GM18519 (cell line): ENCODE results near the gene AGPAT3.

Experiments used
- ATAC-seq: cut with Tn5 transposase; IDR thresholded peaks from one replicate; pipeline ENCODE4 v1.9.1; 2021; ENCODE audit warnings: mild to moderate bottlenecking, moderate library complexity; ENCODE audit not compliant: unreplicated experiment, low FRiP score

Gene AGPAT3

DNA sequence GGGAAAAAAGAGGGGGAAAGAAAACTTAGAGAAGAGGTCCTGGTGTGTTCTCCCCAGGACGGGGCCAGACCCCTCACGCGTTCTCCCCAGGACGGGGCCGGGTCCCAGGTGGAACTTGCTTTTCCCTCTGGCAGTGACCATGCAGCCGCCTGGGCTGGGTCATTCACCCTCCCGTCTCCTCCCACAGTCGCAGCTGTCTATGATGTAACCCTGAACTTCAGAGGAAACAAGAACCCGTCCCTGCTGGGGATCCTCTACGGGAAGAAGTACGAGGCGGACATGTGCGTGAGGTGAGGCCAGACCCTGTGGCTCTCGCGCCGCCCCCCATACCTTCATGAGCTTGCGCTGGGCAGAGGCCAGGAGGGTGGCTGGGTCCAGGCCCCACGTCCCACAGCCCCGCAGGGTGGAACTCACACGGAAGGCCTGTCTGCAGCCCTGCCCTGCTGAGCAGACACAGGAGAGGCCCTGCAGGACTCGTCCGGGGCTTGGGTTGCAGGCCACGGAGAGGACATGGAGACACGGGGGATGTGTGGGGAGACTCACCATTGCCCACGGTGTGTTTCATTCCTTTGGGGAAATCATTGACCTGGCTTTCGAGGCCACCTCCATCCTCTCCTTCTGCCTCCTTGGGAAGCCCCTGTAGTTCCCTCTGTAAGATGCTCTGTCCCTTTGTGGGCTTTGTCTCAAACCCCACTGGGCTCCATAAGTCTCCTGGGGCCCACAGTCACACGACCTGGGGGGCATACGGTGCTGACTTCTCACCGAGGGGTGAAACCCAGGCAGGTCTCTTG, 106.4 kb downstream of the AGPAT3 start:
- no peak for ATAC-seq

DNA sequence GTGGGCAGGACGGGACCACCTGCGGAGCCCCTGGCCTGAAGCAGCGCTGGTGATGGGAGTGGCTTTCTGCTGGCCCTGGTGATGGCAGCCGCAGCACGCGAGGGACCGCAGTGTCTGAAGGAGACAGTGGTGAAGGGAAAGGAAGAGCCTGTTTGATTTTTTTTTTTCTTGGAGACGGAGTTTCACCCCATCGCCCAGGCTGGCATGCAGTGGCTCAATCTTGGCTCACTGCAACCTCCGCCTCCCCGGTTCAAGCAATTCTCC, 106.9 kb downstream of the AGPAT3 start:
- no peak for ATAC-seq

DNA sequence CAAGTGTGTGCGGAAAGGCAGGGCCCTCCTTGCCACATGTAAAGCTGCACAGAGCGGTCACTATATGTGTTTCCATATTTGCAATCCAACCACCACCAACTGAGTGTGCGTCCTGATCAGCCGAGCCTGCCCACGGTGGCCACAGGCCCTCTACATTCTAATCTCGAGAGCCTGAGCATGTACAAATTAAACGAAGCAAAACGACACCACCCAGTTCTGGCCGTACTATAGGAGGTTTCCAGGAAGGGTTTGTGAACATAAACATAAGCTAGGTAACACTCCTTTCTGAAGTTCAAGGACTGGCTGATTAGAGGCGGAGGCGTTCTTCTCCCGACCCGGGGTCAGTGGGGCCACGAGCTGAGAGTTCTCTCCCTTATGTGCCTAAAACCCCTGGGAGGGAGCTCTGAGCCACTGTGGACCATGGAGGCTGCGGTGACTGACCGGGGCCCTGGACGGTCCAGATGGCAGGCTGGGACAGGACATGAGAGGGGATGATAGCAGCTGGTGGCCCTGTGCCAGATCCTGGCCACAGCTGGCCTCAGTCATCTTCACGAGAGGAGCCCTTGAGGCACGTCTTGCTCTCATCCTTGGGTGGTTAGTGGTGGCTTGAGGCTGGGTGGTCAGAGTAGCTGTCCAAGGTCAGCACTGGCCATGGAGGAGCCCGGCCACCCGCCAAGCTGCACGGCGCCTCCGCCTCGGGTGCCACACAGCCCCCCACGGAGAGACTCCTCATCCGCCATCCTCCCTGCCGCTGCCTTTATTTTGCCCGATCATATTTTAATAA, 108.0 kb downstream of the AGPAT3 start:
- ATAC-seq = no peak

DNA sequence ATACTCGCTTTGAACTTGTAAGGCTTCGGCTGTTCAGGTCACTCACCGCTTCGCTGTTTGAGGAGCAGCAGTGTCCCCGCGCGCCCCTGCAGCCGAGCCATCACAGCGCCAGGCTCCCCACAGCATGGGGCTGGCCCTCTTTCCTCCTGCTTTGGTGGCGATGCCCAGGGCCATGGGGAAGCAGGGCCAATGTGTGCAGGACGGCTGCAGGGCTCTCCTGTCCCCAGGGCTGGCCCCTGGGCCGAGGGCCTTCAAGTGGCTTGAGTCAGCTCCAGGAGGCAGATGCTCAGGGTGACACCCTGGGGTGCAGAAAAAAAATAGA, 108.6 kb downstream of the AGPAT3 start:
- ATAC-seq = no peak

DNA sequence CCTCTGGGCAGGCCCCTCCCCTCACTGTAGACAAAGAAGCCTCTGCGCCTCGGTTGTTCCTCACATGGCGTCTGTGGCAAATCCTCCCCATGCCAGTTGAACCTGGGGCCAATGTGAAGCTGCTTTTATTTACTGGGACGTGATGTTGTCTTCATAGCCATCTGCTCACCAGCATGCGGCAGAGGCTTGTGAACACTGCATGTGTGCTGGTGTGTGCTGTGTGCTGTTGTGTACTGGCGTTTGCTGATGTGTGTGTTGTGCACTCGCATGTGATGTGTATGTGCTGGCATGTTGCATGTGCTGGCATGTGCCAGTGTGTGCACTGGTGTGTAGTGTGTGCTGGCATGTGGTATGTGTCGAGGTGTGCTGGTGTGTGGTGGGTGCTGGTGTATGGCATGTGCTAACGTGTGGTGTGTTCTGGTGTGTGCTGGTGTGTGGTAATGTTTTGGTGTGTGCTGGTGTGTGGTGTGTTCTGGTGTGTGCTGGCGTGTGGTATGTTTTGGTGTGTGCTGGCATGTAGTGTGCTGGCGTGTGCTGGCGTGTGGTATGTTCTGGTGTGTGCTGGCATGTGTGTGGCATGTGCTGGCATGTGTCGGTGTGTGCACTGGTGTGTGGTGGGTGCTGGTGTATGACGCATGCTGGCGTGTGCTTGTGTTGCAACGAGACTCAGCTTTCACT, 109.9 kb downstream of the AGPAT3 start:
- ATAC-seq = no peak

DNA sequence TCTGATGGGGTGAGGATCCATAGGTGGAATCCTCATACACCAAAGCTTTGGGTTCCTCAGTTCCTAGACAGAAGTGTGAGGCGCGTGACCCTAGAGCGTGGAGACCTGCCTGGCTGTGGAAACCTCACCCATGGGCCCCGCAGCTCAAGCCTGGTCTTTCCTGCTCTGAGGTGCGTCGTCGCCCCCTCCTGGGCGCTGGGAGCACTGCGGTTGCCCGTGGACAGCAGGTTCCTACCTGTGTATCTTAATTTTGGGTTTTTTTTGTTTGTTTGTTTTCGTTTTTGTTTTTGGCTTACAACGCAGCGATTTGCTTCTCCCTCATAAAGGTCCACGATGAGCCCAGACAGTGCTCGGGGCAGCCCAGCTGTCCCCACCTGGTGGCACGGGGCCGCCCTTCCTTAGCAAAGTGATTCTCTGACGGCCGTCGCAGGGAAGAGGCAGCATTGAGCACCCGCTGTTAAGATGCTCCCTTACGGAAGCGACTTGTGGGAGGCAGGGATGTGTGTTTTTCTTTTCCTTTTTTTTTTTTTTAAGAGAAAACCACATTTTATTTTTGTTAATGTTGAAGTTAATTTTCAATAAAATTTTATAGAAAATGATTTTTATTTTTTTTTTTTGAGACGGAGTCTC, 110.6 kb downstream of the AGPAT3 start:
- no peak for ATAC-seq

DNA sequence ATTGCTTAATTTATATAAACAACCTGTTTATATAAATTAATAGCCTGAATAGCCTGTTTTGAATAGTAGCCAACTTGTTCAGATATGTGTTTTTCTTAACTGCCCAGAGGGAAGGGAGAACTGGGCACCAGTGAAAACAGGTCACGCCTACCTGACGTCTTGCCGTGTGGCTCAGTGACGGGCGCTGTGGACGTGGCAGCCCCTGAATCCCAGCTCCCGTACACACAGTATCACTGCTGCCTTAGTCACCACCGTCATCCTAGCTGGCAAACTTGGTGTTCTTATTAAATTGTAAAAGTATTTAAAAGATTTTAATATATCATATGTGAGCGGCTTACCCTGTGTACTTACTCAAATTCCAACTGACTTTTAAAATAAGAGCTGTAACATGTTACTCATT, 111.6 kb downstream of the AGPAT3 start:
- no peak for ATAC-seq

DNA sequence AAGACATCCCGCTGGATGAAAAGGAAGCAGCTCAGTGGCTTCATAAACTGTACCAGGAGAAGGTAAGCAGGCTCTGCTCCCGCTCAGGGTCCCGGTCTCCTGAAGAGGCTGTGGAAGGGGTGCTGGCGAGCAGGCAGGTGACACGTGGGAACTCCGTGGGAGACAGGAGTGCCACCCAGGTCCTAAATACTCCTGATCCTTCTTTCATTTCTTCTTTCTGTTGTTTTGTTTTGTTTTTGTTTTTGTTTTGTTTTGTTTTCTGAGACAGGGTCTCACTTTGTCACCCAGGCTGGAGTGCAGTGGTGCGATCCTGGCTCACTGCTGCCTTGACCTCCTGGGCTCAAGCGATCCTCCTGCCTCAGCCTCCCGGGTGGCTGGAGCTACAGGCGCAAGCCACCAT, 113.0 kb downstream of the AGPAT3 start:
- no peak for ATAC-seq

DNA sequence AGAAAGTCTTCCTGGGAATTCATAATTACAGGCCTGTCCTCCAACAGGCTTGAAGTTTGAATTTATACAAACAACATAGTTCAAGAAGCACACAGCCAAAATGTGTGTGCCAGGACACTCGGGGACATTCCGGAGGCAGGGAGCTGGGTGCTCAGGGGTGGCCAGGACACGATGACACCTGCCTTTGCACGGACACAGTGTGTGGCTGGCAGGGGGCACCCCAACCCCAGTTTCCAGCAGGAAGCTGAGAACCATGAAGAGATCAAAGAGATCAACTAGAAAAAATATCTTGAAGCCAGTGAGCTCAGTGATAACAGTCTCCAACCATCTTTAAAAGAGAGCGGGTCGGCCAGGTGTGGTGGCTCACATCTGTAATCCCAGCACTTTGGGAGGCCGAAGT, 114.6 kb downstream of the AGPAT3 start:
- ATAC-seq = no peak

DNA sequence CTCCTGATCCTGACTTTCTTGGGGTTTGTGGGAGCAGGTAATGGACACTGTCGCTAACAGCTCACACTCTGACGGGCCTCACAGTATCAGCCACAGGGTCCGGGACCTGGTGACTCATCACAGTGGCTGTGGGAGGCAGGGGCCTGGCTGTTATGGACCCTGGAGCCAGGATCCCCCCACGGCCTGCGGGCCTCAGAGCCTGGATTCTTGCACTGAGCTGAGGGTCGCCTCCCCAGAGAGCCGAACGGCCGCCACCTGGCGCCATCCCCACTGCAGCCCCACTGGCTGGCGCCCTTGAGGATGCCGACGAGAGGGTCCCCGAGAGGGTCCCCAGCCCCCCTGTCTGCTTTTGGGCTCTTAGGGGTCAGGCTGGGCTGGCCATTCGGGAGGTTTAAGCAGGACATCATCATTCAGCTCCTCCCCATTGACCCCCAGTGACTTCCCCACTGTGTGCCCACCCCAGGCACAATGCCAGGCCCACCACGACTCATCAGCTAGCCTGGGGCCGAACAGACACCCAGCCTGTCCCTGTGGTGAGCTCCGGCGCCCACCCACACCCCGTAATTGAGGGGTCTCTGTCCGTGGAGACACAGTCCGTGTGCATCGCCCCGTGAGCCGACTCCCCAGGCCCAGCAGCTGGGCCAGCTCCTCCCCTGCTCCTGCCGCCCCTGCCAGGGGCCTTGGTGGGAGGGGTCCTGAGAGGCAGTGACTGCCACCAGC, 116.3 kb downstream of the AGPAT3 start:
- ATAC-seq = no peak

DNA sequence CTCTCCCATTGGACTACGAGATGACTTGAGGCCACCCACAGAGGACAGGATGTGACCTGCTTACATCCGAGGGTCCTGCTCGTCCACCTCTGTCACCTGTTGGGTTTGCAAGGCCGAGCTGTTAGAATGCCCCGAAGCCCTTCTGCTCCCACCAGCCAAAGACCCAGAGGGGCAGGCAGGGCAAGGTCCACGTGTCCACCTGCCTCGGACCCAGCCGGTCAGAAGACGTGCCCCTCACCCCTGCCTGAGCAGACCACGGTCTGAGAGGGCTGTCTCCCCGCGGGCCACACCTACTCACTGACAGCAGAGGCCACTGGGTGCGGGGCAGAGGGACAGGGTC, 116.8 kb downstream of the AGPAT3 start:
- ATAC-seq = no peak

DNA sequence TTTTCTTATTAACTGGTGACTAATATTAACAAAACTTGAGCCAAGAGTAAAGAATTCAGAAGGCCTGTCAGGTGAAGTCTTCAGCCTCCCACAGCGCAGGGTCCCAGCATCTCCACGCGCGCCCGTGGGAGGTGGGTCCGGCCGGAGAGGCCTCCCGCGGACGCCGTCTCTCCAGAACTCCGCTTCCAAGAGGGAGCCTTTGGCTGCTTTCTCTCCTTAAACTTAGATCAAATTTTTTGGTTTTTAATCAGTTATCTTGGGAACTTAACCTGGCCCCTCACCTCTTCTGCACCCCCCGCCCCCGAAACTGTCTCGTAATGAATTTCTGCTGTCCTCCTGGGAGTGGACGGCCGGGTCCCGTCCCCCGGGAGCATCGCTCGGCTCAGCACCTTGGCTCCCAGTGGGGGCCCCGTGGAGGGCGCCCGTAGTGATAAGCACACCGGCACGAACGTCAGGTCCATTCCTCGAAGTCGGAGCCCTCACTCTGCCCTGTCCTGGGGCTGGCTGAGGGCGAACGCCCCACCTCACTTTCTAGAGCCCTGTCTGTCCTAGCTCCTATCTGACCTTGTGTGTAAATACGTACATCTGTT, 117.6 kb downstream of the AGPAT3 start:
- no peak for ATAC-seq

DNA sequence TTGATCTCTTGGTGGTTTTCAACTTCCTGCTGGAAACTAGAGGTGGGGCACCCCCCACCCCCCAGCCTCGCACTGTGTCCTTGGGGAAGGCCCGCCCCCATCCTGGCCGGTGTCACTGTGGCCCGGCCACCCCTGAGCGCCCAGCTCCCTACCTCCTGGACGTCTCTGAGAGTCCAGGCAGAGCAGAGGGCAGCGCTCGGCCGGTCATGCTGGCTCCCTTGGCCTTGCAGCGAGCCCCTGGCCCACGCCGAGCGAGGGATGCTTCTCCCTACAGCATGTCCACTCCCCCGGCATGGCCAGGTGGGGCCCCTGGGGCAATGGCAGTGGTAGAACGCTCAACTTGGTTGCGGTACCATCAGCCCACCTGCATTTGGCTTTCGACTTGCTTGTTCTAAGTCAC, 118.4 kb downstream of the AGPAT3 start:
- no peak for ATAC-seq

DNA sequence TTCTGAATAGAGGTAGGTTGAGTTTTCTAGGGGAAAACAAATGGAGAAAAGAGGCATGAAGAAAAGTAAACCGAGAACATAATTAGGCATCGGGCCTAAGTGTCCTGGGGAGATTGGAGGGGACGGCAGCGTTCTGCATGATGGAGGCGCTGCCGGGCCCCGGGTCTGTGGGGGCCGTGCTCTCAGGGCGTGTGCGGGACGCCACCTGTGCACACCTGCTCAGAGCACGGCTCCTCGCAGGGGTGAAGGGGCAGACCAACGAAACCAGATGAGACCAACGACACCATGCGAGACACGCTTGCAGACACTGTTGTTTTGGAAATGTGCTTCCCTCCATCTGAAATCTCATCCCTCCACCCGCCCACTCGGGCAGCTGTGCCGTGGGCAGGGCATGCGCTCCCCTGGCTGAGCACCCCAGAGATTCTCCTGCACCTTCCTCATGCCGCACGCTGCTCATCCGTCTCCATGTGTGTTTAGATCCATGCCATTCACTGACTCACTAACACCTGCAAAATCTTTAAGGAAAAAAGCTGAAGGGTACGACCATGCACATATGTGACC, 118.9 kb downstream of the AGPAT3 start:
- no peak for ATAC-seq

DNA sequence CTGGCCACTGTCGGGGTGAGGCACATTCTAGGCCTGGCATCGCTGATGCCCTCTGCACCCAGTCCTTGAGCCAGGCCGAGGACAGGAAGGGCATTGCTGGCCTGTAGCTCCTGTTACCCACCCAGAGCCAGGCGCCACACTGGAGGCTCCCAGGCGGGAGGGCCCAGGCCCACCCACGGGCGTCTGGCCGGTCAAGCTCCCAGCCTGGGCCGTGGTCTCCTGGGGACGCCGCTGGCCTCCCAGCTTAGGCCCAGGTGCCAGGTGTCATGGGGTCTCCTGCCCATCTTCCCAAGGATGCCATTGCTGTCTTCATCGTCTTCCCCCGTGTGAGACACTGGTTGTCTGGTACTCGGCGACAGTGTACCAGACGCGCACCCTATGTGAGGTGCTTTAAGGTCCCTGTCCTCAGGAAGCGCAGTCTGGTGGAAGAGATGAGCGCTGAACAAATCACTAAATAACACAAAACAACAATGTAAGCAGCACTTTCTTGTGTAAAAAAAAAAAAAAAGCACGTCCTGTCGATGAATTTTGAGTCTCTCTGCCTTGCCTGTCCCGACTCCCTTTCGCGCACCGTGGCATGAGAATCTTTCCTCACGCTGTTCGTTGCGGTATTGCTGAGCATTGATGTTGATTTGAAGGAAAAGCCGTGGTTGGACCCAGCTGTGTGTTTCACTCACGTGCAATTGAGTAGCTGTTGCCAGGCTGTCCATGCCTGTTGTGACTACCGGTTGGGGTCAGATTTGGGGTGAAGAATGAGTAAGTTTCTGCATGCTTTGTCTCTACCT, 120.1 kb downstream of the AGPAT3 start:
- ATAC-seq = no peak

DNA sequence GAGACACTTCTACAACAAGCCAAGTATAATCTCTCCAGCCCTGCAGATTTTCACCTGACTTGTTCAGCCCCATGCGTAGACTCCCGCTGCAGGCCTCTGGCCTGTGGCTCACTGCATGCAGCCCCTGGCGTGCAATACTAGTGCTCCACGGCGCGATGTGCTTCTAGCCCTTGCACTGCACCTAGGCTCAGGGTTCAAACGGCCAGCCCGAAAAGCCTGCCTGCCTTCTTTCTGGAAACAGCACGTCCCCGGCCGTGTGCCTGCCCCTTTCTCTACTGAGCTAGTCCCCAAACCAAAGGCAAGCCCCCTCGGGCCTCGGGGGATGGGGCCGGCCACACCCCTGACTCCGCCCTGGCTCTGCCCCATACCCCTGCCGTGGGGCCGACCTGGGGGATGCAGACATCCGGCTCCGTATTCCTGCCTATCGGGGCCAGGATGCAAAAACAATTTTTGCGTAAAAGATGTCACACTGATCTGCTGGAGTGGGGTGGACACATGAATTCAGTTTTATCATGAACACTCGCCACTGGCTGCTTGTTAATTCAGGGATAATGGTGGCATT, 120.7 kb downstream of the AGPAT3 start:
- no peak for ATAC-seq

DNA sequence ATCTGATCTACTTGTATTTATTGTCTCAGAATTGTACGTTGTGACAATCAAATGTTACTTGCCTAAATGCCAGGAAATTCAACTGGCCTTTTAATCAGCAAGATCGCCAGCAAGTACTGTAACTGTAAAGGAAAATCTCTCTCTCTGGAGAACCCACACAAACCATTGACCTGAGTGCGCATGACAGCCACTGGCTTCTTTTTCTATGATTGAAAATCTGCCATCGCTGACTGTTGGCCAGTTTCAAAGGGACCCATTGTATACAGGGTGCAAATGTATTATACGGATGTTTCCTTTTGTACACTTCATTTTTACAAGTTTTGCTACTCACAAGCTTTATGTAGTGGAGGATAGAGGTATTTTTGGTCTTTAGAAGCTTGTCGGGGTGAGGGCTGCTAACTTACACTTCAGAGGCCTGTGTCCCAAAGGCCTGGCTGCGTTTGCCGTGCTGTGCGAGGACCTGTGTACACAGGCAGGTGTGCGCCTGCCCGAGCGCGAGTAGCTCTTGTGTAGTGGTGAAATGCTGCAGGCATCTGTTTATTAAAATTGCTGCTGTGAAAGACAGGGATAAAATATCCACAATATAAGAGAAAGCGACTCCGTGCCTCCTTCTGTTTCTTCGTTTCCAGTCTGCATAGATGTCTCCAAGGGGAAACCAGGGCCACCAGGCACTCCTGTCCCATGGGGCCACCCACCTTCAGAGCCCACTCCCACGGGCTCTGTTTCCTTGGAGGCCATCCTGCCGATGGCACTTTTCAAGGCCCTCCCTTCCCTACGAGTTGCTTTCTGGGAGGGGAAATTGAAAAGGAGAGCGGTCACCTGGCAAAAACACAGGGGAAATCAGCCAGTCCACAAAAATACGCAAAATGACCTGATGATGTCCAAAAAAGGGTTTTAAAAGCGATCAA, 121.8 kb downstream of the AGPAT3 start:
- ATAC-seq = no peak

DNA sequence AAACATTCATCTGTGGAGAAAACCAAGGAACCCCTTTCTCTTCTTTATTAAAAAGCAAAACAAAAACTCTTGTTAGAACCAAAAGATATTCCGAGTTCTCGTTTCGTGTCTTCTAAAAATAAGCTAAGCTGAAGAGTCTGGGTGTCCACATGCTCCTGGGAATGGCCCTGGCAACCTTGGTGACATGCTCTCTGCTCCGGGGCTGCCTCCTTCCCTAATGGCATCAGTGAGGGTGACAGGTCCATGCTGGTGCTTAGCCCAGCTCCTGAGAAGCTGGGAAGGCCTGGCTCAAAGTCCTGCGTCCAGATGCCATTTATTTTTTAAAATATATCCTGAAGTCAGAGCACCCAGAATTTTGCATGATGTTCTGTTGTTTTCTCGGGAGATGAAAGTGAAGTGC, 122.5 kb downstream of the AGPAT3 start:
- ATAC-seq = no peak
